ENCODE measurements around the gene PHF12. TPM values are rescaled to one million over a fixed set of nuclear protein-coding genes. Genes with fewer than 3 reads are reported as not detected.

Gene PHF12
- total and polyA plus RNA-seq, 2 of the 8 experiments (the other 6 are each of a cell fraction or from before 2014, with no cell fraction given): 38.8 to 65.7 TPM

GRCh38 chr17:28879886-28880571 is 71.3 kb downstream of the PHF12 start (continued):
- TF ChIP-seq CTCF (IDR thresholded peaks at IDR 0.05; ENCODE audit: control extremely low read depth in 1 of 3, insufficient read depth in 1 of 3, low read depth in 1 of 3, low read length in 3 of 3) (no peak), BCL11A (IDR thresholded peaks at IDR 0.05; ENCODE audit: low read depth in 2 of 2, low read length in 2 of 2) (no peak)
